Body of pancreas (tissue), 4 donors: Measurements from ENCODE around the gene PRDM2. TPM values are rescaled to one million over a fixed set of nuclear protein-coding genes. Genes with fewer than 3 reads are reported as not detected.

Experiments used
- ATAC-seq: fragments of 150-250 bp; one replicate; pipeline ENCODE4 v1.9.1; 2016
- DNase-seq, 4 donors: peaks; one replicate each; pipeline ENCODE4 v3.0.0-alpha.2; 2019
- H3K27ac ChIP-seq, 4 donors: fragments of 200-600 bp; sonication (generic); 1 replicate in 3 of 4; 2 replicates in 1 of 4; pipeline versions ENCODE4 v1.5.1 to v1.6.1; 2016 to 2019; ENCODE audit warnings: mild to moderate bottlenecking in 1 of 4, mixed read lengths in 1 of 4, moderate library complexity in 1 of 4
- H3K27me3 ChIP-seq, 2 donors: fragments of 200-600 bp; sonication (generic); one replicate each; pipeline ENCODE4 v1.6.0; 2016; ENCODE audit warnings: mild to moderate bottlenecking in 1 of 2
- H3K36me3 ChIP-seq, 2 donors: fragments of 200-600 bp; sonication (generic); replicated peaks in 1 of 2; 2 replicates each; pipeline ENCODE4 v1.5.1; 2016; ENCODE audit warnings: low read depth in 2 of 2; ENCODE audit not compliant: insufficient read depth in 1 of 2
- H3K4me1 ChIP-seq: fragments of 200-600 bp; sonication (generic); one replicate; pipeline ENCODE4 v1.6.0; 2016
- H3K4me3 ChIP-seq, 2 donors: fragments of 200-600 bp; sonication (generic); 1 replicate in 1 of 2; 2 replicates in 1 of 2; pipeline ENCODE4 v1.5.1; 2016 to 2019
- H3K9me3 ChIP-seq, 3 donors: fragments of 200-600 bp; sonication (generic); 1 replicate in 2 of 3; 2 replicates in 1 of 3; pipeline ENCODE4 v1.5.1; 2016
- CTCF ChIP-seq, 7 experiments: fragments of 450-650 bp in 4 of 7; fragments of 200-600 bp in 3 of 7; sonication (generic) in 3 of 7; IDR thresholded peaks; one replicate each; pipeline ENCODE4 v1.5.1; 2016 to 2019; ENCODE audit warnings: antibody characterized with exemption in 7 of 7
- POLR2A ChIP-seq, 3 donors: fragments of 450-650 bp; IDR thresholded peaks; one replicate each; pipeline ENCODE4 v1.6.1; 2016; ENCODE audit warnings: antibody characterized with exemption in 3 of 3, mild to moderate bottlenecking in 2 of 3
- WGBS, 2 donors: methylation state at CpG; one replicate each; pipeline ENCODE4 v1.1.5; 2017; 5-methylcytosine and 5-hydroxymethylcytosine counted together
- intact Hi-C: fragments of 100-400 bp; cut with DNase I; formaldehyde crosslinking; loops from one replicate; pipeline ENCODE4 v1.15.1; 2023
- total RNA-seq, 2 donors: library from RNA; depleted of rRNA; stranded (reverse); fragments of >200 nt; gene quantifications; one replicate each; pipeline ENCODE4 v1.1.0, GENCODE V29; 2016

The PRDM2 gene
- total RNA-seq, 2 donors from 2014 or later, result 21.4 to 21.8 TPM

GRCh38 chr1:13803546-13804239 is 103.7 kb downstream of the PRDM2 start:
- ATAC-seq, result no peak
- no peak for DNase-seq
- no peaks in the 10 kb centered on the region for H3K9me3 ChIP-seq
- H3K4me1 ChIP-seq, result peaks cover 26% of the 10 kb centered on the region
- 95 to 98% methylated on average over 17 to 18 of the region's 18 CpGs for WGBS, 2 donors
- no peaks in the 10 kb centered on the region for H3K36me3 ChIP-seq
- intact Hi-C loops, result no loop called here
- H3K27me3 ChIP-seq, result no peaks in the 10 kb centered on the region
- no peak overlapping the region for H3K4me3 ChIP-seq
- no peak for TF ChIP-seq CTCF (IDR thresholded peaks at IDR 0.05)
- TF ChIP-seq POLR2A (IDR thresholded peaks at IDR 0.05), result no peak
- no peak overlapping the region for H3K27ac ChIP-seq

DNA sequence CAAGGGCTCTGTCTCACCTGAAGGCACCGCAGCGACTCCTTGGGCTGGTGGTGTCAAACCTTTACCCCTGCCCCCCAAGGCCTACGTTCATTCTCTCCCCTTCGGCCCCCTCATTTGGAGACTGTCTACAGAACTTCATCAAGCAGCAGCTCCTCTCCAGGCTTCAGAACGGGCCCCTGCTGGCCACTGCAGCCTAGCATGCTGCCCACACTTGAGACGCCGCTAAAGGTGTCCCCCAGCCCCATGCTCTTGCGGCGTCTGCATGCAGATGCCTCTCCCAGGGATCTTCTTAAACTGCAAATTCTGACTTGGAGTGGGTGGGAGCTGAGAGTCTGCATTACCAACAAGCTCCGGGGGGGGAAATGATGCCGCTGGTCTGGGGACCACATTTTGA is 104.2 kb downstream of the PRDM2 start:
- H3K36me3 ChIP-seq, result no peaks in the 10 kb centered on the region
- no peak for ATAC-seq
- no peak for DNase-seq
- intact Hi-C loops, result no loop called here
- TF ChIP-seq POLR2A (IDR thresholded peaks at IDR 0.05) (no peak), CTCF (IDR thresholded peaks at IDR 0.05) (no peak)
- no peaks in the 10 kb centered on the region for H3K27me3 ChIP-seq
- WGBS, 2 donors, result 87 to 94% methylated on average over 11 of the region's 11 CpGs
- H3K27ac ChIP-seq, result no peak overlapping the region
- peaks cover 21% of the 10 kb centered on the region for H3K4me1 ChIP-seq
- H3K4me3 ChIP-seq, result no peak overlapping the region
- H3K9me3 ChIP-seq, result no peaks in the 10 kb centered on the region

GRCh38 chr1:13805431-13805830 is 105.4 kb downstream of the PRDM2 start:
- intact Hi-C loops, result no loop called here
- TF ChIP-seq POLR2A (IDR thresholded peaks at IDR 0.05) (no peak), CTCF (IDR thresholded peaks at IDR 0.05) (no peak)

GRCh38 chr1:13806108-13806507 is 106.1 kb downstream of the PRDM2 start:
- 96% methylated on average over 12 to 13 of the region's 13 CpGs for WGBS, 2 donors
- Histone ChIP-seq H3K27ac (no peak overlapping the region), H3K4me1 (peaks cover 2% of the 10 kb centered on the region), H3K9me3 (no peaks in the 10 kb centered on the region), H3K36me3 (no peaks in the 10 kb centered on the region), H3K27me3 (no peaks in the 10 kb centered on the region), H3K4me3 (no peak overlapping the region)
- no peak for ATAC-seq
- no peak for DNase-seq
- no peak for TF ChIP-seq CTCF (IDR thresholded peaks at IDR 0.05)
- TF ChIP-seq POLR2A (IDR thresholded peaks at IDR 0.05), result no peak
- intact Hi-C loops, result no loop called here

More at GRCh38 chr1:13805431-13805830, 105.4 kb downstream of the PRDM2 start:
- Histone ChIP-seq H3K4me3 (no peak overlapping the region), H3K27me3 (no peaks in the 10 kb centered on the region), H3K27ac (no peak overlapping the region), H3K9me3 (no peaks in the 10 kb centered on the region), H3K4me1 (peaks cover 9% of the 10 kb centered on the region), H3K36me3 (no peaks in the 10 kb centered on the region)
- ATAC-seq, result no peak
- 83% methylated on average over 5 of the region's 5 CpGs for WGBS, 2 donors
- DNase-seq, result no peak

- intact Hi-C loops, result no loop called here
- H3K9me3 ChIP-seq, result no peaks in the 10 kb centered on the region
- 53 to 61% methylated on average over 7 of the region's 7 CpGs for WGBS, 2 donors
- H3K27me3 ChIP-seq, result no peaks in the 10 kb centered on the region
- no peak overlapping the region for H3K4me3 ChIP-seq
- peak; percentile 41 to 68 (median 54) for DNase-seq
- H3K36me3 ChIP-seq, result no peaks in the 10 kb centered on the region
- ATAC-seq, result no peak
- TF ChIP-seq CTCF (IDR thresholded peaks at IDR 0.05) (peak in 6 of 7 experiments; percentile 8 to 49 (median 32)), POLR2A (IDR thresholded peaks at IDR 0.05) (no peak)
- no peaks in the 10 kb centered on the region for H3K4me1 ChIP-seq
- no peak overlapping the region for H3K27ac ChIP-seq
Observed at GRCh38 chr1:13807209-13807608, 107.2 kb downstream of the PRDM2 start.
